GM21390 (cell line): Measurements from ENCODE around the gene EPOP.

ENCODE experiments used
- ATAC-seq: cut with Tn5 transposase; IDR thresholded peaks from one replicate; pipeline ENCODE4 v1.9.1; 2021; ENCODE audit not compliant: unreplicated experiment

Gene EPOP

DNA sequence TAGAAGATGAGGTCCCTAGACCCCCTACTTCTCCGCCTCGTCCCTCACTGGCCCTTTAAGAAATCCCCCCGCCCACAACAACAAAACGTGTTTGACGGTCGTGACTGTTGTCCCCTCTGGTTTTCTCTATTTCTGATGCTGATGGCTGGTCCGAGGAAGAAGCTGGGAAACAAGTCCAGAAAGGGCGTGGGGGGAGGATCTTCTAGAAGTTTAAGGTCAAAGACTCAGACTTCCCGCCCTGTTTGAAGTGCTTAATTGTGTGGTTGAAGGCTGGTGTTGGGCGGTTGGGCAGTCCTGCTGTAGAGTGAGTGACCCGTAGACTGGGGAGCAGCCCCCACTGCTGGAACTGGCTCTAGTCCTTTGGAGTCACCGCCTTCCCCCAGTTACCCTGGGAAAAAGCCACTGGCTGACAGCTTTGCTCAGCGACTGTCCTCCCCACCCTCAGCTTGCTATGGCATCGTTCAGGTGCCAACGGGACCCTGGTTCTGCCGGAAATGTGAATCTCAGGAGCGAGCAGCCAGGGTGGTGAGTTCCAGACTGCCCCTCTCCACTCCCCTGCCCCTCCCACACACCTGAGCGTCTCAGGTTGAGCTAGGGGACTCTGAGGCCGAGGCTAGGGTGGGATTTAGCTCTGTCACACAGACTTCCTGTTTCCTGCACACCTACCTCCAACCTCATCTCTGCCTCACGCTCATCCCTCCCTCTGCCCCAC lies 31.9 kb upstream of the EPOP start:
- ATAC-seq, result no peak

DNA sequence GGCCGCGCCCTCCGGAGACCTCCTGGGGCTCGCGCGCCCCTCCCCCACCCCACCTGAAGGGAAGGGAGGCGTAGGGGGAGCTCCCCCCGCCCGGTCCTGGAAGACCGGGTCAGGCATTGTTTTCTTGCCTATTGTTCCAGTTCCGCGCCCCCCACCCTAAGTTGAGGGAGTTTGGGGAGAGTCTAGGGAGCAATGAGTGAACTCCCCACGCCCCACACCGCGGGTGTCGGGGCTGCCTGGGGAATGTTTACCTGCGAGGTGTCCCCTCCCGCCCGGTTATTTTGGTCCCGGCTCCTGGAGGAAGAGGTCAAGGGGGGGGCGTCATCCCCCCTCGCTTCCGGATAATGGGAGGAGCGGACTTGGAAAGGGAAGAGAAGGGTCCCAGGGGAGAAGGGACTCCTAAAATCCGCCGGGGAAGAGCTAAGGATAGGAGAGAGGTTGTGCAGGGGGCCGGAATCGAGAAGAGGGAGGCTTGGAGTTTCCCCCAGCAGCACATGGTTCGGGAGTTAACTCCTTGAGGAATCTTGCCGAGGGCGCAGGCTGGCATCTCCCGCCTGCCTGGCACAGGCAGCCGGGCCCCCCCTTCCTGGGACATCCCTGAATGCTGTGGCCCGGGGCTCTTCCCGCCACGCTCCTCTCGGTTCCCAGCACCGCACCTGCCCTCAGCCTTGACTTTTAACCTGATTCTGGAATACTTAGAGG lies 31.2 kb upstream of the EPOP start:
- ATAC-seq, result no peak

DNA sequence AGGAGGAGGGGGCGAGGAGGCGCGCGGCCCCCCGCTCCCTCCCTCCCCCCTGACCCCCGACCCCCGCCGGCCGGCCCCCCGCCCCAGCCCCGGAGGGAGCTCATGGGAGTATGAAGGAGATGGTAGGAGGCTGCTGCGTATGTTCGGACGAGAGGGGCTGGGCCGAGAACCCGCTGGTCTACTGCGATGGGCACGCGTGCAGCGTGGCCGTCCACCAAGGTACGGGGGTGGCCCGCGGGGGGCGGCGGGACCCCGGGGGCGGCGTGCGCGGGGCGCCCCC lies 30.7 kb upstream of the EPOP start:
- no peak for ATAC-seq

DNA sequence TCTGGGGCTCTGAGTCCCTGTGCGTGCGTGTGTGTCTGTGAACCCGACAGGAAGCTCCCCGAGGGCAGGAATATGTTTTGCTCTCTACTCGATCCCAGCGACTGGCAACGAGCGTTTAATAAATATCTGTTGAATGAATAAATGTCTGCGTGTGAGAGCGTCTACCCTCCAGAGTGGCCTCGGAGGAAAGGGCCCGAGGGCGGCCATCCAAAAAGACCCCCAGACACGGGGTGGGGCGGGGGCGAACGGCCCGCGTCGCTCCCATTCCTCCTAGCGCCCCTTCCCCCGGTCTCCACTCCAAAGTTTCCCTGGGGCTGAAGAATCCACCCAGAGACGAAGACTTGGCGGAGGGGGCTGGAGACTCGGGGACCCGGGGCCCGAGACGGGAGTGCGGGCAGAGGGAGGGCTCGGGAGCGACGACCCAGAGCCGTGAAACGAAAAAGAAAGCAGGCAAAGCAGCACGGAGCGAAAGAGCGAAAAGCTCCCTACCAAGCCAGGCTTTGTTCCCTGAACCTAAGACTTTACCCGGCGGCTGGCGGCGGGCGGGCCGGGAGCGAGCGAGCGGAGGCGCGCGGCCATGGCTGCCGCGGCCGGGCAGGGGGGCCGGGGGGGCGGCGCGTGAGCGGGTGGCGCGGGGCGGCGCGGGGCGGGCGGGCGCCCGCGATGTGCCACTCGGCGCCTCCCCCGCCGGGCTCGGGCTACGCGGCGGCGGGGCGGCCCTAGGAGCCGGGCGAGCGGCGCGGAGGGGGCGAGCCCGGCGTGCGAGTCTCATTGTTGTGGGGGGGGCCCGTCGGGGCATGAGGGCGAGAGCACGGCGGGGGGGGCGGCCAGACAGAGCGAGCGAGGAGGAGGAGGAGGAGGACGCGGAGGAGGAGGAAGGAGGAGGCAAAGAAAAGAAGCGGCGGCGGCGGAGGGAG lies 30.1 kb upstream of the EPOP start, which contains the start of gene MLLT6:
Gene MLLT6, plus strand, starts transcription at position 668 of the 917 bp plus-strand sequence. CDS start 360 bp downstream, outside the sequence.
- no peak for ATAC-seq

DNA sequence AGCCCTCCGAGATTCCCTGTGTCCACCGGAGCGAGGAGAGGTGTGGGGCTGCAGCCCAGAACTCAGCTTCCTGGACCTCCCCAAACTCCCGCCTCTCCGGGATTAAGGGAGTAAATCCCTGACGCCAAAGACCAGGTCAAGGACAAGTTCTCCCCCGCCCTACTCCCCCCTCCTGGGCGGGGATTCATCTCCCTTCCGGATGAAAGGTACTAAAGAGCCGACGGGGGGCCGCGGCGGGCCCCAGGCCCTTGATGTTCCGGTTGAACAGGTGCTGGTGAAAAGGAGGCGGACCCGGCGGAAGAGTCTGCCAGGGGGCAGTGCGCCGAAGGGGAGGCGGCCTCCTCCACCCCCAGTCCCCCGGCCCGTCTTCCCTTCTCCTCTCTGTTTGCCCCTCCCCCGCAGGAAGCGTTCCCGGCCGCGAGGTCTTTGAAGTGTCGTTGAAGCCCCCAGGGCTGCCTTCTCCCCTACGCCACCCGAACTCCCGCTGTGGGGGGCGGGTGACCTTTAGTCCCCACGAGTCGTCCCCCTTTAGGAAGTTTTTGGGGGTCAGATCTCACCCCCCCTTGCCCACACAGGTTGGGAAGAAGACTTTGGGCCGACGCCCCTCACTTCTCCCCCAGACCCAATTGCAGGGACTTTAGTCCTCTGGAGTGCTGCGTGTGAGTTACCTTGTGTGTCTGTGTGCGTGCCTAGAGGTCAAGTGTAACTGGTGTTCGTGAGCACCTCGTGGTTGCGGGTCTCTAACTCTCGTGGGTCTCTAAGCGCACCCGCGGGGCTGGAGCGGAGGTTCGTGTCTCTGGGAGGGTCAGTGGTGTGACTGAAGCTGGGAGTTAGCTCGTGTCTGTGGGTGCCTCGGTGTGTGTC lies 29.2 kb upstream of the EPOP start:
- ATAC-seq, result no peak

DNA sequence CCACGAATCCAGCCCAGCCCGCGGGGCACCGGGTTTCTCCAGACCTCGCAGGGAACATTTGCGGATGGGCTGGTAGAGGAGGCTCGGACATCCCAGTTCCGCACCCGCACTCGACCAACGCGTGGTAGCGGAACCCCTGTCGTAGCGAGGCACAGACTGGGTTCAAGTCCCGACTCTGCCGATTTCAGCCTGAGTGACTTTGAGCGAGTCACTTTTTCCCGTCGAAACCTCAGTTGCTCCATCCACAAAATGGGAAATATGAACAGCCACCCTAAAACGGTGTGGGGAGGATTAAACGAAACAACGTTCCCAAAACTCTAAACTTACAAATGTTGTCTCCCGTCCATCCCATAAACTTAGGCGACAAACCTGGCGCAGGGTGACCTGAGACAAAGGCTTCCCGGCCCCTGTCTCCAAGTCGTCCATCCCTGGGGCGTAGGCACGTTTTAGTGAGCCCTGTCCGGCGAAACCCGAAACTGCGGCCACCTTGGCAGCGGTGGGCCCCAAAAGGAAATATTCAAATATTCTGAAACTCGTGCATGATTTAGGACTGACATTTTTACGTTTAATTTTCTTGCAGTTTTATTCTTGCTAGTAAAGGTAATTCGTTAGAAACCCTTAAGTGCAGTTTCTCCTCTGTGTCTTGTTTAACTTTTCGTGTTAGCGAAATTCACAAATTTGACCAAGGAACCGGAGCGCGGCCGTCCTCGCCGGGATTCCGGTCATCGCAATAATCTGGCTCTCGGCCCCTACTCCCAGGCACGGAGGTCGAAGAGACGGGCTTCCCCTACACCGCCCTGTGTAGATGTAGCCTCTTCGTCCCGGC lies 28.4 kb upstream of the EPOP start:
- no peak for ATAC-seq

DNA sequence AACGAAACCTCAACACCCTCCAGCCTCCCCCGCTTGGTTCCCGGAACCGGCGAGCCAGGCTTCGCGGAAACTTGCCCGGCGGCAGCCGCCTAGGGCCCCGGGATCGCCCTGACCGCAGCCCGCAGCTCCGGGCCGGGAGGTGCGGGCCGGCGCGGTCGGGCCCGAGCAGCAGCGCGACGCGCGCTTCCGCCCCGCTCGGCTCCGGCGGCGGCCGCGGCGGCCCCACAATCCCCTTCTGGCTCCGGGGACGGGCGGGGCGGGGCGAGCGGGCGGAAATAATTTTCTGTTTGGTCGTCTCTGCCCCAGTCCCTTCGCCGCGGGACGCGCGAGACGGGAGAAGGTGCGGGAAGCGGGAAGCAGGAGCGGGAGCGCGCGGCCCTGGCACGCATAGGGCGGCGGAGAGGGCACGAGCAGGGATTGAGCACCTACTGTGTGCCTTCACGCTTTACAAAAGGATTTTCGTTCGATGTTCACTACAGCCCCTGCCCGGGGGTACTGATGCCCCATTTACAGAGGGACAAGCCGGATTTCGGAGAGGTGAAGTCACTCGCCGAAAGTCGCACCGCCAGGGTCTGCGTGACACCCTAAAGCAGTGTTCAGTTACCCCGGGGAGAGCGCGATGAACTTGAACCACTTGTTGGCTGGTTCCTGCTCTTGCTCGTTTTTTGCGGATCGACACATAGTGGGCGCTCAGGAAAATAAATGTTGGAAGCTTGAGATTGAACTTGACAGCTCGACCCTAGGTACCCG lies 27.6 kb upstream of the EPOP start:
- ATAC-seq, result no peak

DNA sequence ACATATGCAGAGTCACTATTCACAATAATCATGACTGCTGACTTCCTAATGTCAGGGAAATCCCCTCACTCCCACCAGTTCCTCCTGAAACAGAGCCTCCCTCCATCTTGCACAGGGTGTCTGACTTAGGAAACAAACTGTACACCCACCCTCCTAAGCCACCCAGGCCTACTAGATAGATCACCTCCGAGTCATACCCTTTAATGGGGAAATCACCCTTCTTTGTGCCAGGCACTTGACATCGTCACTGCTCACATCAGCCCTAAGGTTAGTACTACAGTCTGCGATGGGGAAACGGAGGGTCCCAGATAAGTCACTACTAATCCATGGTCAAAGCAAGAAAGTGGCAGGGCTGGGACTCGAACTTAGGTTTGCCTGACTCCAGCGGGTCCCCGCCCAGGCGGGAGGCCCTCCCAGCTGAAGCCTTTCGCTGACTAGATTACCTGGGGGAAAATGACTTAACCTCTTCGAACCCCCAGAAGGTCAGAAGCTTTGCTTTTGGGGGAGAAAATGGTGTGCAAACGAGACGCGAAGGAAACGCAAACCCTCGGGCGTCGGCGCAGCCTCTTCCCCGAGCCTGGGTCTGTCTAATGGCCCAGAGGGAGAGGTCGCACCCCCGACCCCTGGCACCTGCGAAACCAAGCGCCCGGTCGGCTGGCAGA lies 26.9 kb upstream of the EPOP start:
- no peak for ATAC-seq

DNA sequence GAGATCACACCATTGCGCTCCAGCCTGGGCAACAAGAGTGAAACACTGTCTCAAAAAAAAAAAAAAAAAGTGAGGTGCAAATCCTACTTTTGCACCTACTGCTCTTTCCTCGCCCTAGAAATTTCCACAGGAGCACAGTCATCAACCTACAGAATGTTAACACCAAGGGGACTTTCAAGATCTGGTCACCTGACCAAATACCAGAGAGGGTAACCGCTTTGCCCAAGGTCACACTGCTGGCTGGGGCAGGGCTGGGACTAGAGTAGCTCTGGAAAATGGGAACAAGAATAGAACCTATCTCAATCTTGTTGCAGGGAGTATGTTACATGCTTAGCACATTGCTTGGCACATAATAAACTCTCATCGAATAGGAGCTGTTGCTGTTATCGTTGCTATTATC lies 24.0 kb upstream of the EPOP start:
- ATAC-seq, result no peak

DNA sequence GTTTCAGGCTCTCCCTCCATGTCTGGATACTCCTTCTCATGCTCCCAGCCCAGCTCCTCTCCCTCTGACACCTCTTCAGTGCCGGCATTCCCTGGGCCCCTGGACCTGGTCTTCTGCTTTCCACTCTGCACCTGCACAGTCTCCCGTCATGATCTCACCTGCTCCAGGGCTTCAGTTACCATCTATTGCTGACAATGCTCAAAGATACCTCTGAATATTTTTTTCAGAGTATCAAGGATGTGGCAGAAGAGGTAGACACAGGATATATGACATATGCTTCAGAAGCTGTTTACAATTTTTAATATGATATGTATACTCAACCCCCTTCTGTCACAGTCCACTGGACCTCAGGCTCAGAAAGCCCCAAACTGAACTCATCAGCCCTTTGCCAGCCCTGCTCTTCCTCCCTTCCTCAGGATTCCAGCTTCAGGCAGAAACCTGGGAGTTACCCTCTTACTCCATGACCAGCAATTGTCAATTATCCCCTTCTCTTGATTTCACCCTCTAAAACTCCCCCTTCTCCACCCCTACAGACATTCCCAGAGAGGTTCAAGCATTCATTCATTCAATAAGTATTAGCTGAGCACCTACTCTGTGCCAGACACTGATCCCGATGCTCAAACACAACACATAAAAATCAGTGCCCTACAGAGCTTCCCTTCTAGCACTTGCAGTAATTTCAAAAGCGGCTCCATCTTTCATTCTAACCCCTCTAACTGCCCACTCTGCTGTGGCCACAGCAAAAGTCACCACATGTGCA lies 22.5 kb upstream of the EPOP start:
- ATAC-seq, result no peak

DNA sequence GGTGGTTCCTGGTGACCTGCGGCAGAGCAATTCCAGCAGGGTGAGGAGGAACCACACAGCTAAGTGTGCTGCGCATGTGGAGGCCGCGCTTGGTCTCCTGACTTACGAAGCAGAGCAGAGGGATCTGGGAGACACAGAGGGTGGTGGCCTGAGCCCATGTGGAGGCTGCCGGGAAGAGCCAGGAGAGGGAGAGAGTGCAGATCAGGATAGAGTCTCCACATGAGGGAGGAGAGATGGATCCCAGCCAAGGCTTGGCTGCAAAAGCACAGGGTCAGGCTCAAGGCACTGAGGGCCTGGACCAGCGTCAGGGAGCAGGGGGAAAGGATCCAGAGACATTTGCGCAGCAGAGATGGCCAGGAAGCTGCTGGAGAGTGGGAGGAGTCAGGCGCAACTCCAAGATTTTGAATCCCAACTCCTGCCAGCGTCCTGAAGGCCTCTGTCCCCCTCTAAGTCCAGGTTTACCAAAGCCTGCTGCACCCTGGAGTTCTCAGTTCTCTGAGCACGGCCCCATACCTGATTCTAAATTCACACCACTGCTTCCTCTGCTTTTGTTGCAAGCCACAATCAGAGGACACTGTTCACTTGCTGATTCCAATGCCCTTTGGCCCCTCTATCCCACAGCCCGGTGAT lies 19.1 kb upstream of the EPOP start:
- no peak for ATAC-seq

DNA sequence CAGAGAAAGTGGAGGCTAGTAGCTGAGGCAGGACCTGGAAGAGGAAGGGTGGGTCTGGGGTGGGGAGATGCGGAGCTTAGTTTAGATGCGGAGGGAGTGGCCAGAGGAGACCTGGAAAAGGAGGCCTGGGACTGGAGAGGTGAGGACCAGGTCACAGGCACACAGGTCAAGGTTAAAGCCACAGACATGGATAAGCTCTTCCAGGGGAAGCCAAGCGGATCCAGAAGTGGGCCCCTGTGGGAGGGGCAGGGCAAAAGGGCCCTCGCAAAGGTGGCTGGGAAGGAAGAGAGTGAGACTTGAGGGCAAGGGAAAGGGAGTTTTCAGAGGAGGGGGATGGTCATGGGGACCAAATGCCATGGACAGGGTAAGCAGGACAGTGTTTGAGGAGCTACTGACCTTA lies 16.4 kb upstream of the EPOP start:
- ATAC-seq, result no peak

DNA sequence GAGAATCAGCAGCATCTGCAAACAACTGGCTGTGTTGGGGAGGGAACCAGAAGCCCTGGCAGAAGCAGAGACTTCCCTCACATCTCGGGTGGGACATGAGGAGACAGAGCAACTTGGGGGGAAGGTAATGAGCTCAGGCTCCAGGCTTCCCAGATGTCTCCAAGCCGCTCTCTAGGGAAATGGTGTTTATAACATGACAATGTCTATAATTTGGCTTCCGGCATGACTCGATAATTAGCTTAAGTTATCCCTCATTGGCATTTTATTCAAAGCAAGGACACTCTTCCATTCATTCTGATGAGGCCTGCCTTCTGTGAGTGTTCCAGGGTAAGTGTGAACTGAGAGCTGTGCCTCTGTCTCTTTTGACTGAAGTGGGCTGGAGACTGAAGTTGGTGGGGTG lies 15.6 kb upstream of the EPOP start:
- ATAC-seq, result no peak

DNA sequence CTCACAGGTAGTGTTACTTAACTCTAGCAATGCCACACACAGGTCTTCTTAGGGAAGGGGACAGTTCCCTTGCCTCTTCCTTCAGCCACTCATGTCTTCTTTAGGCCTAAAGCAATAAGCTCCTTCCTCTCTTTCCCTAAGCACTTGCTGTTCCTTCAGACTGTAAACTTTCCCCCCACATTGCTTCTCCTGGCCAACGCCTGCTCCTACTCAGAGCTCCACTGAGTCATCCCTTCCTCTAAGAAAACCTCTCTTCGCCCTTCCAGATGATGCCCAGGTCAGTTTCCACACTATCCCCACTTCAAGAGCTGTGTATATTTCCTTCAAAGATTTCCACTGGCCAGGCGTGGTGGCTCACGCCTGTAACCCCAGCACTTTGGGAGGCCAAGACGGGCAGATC lies 12.5 kb upstream of the EPOP start:
- no peak for ATAC-seq

DNA sequence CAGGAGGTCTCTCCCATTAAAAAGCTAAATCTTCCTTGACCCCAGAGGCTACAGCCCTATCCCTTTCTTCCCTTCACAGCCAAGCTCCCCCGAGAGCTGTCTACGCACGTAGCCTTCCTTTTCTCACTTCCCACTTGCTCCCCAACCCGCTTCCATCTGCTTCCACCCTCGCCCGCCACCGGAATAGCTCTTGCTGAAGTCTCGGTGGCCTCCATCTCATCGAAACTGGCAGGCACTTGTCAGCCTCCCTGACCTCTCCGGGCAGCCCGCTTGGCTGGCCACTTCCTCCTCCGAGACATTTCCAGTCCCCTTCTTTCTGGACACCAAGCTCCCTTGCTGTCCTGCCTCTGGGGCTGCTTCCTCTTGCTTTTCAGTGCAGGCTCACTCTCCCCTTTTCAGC lies 10.7 kb upstream of the EPOP start:
- ATAC-seq, result no peak

DNA sequence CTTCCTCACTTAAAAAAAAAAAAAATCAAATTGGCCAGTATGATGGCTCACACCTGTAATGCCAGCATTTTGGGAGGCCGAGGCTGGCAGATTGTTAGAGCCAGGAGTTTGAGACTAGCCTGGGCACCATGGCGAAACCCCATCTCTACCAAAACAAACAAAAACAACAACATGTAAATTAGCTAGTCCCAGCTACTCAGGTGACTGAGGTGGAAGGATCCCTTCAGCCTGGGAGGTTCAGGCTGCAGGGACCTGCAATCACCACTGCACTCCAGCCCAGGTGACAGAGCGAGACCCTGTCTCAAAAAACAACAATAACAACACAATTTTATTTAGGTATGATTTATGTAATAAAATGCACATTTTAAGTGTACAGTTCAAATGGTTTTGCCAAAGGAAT lies 6.3 kb upstream of the EPOP start:
- no peak for ATAC-seq

DNA sequence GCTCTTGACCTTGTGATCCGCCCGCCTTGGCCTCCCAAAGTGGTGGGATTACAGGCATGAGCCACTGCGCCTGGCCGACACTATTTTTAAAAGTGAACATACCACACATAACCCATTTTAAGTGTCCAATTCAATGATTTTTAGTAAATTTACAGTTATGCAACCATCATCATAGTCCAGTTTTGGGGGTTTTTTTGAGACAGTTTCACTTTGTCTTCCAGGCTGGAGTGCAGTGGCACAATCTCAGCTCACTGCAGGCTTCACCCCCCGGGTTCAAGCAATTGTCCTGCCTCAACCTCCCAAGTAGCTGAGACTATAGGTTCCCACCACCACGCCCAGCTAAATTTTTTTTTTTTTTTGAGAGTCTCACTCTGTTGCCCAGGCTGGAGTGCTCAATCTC lies 3.1 kb upstream of the EPOP start:
- no peak for ATAC-seq
